Duodenal mucosa (tissue), 2 donors: ENCODE data around the gene CDHR2.

Source experiments
- H3K27ac ChIP-seq: one replicate; pipeline ENCODE4 v1.7.0; 2013; ENCODE audit warnings: low read depth, low read length
- H3K27me3 ChIP-seq, 2 donors: one replicate each; pipeline ENCODE4 v1.7.0; 2013; ENCODE audit warnings: low read length in 2 of 2, control low read depth in 1 of 2; ENCODE audit not compliant: insufficient read depth in 2 of 2, control insufficient read depth in 1 of 2
- H3K36me3 ChIP-seq, 2 donors: one replicate each; pipeline ENCODE4 v1.7.0; 2013; ENCODE audit warnings: low read length in 2 of 2, control low read depth in 1 of 2; ENCODE audit not compliant: insufficient read depth in 2 of 2, control insufficient read depth in 1 of 2
- H3K4me1 ChIP-seq, 2 donors: one replicate each; pipeline ENCODE4 v1.7.0; 2013; ENCODE audit warnings: low read length in 2 of 2, control low read depth in 1 of 2; ENCODE audit not compliant: insufficient read depth in 2 of 2, control insufficient read depth in 1 of 2
- H3K4me3 ChIP-seq, 2 donors: one replicate each; pipeline ENCODE4 v1.7.0; 2013; ENCODE audit warnings: low read length in 2 of 2, low read depth in 1 of 2
- H3K9ac ChIP-seq, 2 donors: one replicate each; pipeline ENCODE4 v1.7.0; 2013; ENCODE audit warnings: low read length in 2 of 2, low read depth in 1 of 2
- H3K9me3 ChIP-seq, 2 donors: one replicate each; pipeline ENCODE4 v1.7.0; 2013; ENCODE audit warnings: low read length in 2 of 2, control low read depth in 1 of 2; ENCODE audit not compliant: control insufficient read depth in 1 of 2

The CDHR2 gene

GRCh38 chr5:176528301-176528700 lies 20.8 kb upstream of the CDHR2 start:
- Histone ChIP-seq H3K4me3 (no peak overlapping the region), H3K27me3 (no peaks in the 10 kb centered on the region), H3K9ac (no peak overlapping the region), H3K4me1 (peaks cover 10 to 24% of the 10 kb centered on the region in 2 donors), H3K36me3 (peaks cover 24 to 43% of the 10 kb centered on the region in 2 donors), H3K27ac (no peak overlapping the region), H3K9me3 (no peaks in the 10 kb centered on the region)

DNA sequence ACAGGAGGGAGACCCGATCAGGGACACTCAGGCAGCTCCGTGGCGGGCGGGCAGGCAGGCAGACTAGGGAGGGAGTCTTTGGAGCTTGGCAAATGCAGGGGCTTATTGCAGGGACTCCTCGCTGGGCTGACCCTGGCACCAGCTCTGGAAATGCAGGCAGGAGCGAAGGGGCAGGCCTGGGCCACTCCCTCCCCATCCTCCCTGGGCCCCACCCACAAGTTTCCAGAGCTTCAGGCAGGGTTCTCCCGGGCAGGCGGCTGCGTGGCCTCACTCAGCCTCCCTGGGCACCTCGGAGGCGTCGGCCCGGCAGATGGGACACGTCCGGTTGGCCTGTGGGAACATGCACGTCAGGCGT lies 20.4 kb upstream of the CDHR2 start:
- Histone ChIP-seq H3K9ac (no peak overlapping the region), H3K36me3 (peaks cover 24 to 43% of the 10 kb centered on the region in 2 donors), H3K4me3 (no peak overlapping the region), H3K27ac (no peak overlapping the region), H3K27me3 (no peaks in the 10 kb centered on the region), H3K4me1 (peaks cover 15 to 29% of the 10 kb centered on the region in 2 donors), H3K9me3 (no peaks in the 10 kb centered on the region)

GRCh38 chr5:176529116-176529740 lies 19.9 kb upstream of the CDHR2 start:
- H3K27ac ChIP-seq = no peak overlapping the region
- H3K9ac ChIP-seq = no peak overlapping the region
- no peaks in the 10 kb centered on the region for H3K27me3 ChIP-seq
- no peak overlapping the region for H3K4me3 ChIP-seq
- H3K9me3 ChIP-seq = no peaks in the 10 kb centered on the region
- peaks cover 24 to 43% of the 10 kb centered on the region in 2 donors for H3K36me3 ChIP-seq
- H3K4me1 ChIP-seq = peaks cover 19 to 34% of the 10 kb centered on the region in 2 donors

GRCh38 chr5:176529741-176530141 lies 19.4 kb upstream of the CDHR2 start:
- Histone ChIP-seq H3K4me1 (peaks cover 25 to 39% of the 10 kb centered on the region in 2 donors), H3K27ac (no peak overlapping the region), H3K9ac (no peak overlapping the region), H3K36me3 (peaks cover 24 to 43% of the 10 kb centered on the region in 2 donors), H3K9me3 (no peaks in the 10 kb centered on the region), H3K27me3 (no peaks in the 10 kb centered on the region), H3K4me3 (no peak overlapping the region)

DNA sequence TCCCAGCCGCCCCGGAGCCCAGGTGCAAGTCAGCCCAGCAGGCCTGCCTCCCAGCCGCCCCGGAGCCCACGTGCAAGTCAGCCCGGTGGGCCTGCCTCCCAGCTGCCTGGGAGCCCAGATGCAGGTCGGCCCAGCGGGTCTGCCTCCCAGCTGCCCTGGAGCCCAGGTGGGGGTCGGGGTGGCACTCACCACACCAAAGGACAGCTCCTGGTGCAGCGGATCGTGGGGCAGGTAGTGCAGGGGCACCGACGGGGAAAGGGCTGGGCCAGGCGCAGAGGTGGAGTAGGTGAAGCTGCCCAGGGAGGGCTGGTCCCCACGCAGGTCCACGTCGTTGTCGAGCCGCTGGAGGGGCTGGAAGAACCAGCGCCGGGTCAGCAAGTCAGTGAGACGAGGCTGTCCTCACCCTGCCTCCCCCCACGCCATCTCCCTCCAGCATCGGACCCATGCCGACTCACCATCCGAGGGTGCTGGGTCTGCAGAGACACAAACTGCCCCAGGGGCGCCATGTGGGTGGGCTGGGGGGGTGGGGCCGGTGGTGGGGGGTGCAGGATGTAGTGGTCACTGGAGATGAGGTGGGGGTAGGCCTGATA lies 18.7 kb upstream of the CDHR2 start:
- Histone ChIP-seq H3K9ac (no peak overlapping the region), H3K4me3 (no peak overlapping the region), H3K27ac (no peak overlapping the region), H3K4me1 (peaks cover 31 to 46% of the 10 kb centered on the region in 2 donors), H3K36me3 (peaks cover 24 to 43% of the 10 kb centered on the region in 2 donors), H3K27me3 (no peaks in the 10 kb centered on the region), H3K9me3 (no peaks in the 10 kb centered on the region)

- H3K9ac ChIP-seq = no peak overlapping the region
- H3K27ac ChIP-seq = no peak overlapping the region
- peaks cover 31 to 54% of the 10 kb centered on the region in 2 donors for H3K4me1 ChIP-seq
- H3K4me3 ChIP-seq = no peak overlapping the region
- H3K36me3 ChIP-seq = peaks cover 24 to 43% of the 10 kb centered on the region in 2 donors
- no peaks in the 10 kb centered on the region for H3K27me3 ChIP-seq
- H3K9me3 ChIP-seq = no peaks in the 10 kb centered on the region
These were observed 17.9 kb upstream of the CDHR2 start for GRCh38 chr5:176530983-176531901.

- H3K9me3 ChIP-seq = no peaks in the 10 kb centered on the region
- no peaks in the 10 kb centered on the region for H3K27me3 ChIP-seq
- H3K4me1 ChIP-seq = peaks cover 31 to 54% of the 10 kb centered on the region in 2 donors
- peaks cover 24 to 43% of the 10 kb centered on the region in 2 donors for H3K36me3 ChIP-seq
- no peak overlapping the region for H3K4me3 ChIP-seq
- H3K27ac ChIP-seq = no peak overlapping the region
- no peak overlapping the region for H3K9ac ChIP-seq
These were observed 17.1 kb upstream of the CDHR2 start for GRCh38 chr5:176531902-176532493.

GRCh38 chr5:176532795-176533194 lies 16.3 kb upstream of the CDHR2 start:
- Histone ChIP-seq H3K36me3 (peaks cover 24 to 36% of the 10 kb centered on the region in 2 donors), H3K4me3 (peak overlapping the region; percentile 95 to 97), H3K4me1 (peaks cover 31 to 54% of the 10 kb centered on the region in 2 donors), H3K9ac (peak overlapping the region; percentile 91 to 93), H3K9me3 (no peaks in the 10 kb centered on the region), H3K27ac (no peak overlapping the region), H3K27me3 (no peaks in the 10 kb centered on the region)

DNA sequence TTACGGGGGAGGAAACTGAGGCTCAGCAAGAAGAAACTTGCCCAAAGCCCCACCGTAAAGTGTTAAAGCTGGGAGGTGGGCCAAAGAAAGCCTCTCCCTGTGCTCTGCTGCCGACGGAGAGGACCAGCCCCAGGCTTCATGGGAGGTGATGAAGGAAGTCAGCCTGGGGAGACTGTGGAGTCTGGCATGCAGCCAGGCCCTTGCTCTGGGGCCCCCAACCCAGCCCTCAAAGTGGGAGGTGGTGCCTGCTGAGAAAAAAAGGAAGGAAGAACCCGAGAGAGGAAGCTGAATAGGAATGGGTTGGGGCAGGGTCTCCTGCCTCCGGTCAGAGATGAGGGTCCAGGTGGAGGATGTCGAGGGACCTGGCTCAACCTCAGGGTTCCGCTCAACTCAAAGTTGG lies 15.8 kb upstream of the CDHR2 start:
- Histone ChIP-seq H3K36me3 (peaks cover 19 to 31% of the 10 kb centered on the region in 2 donors), H3K27ac (peak overlapping the region; percentile 95), H3K9ac (peak overlapping the region; percentile 91 to 93), H3K27me3 (no peaks in the 10 kb centered on the region), H3K4me1 (peaks cover 35 to 59% of the 10 kb centered on the region in 2 donors), H3K9me3 (no peaks in the 10 kb centered on the region), H3K4me3 (peak overlapping the region; percentile 95 to 97)
